HG02571 (cell line): ENCODE measurements around the gene PLPPR5.
"Not testable (repeated sequence)": the region's sequence is repeated elsewhere in the genome, so short reads cannot be mapped to it uniquely, and the experiment has no call there.

Experiments used
- ATAC-seq: cut with Tn5 transposase; IDR thresholded peaks from one replicate; pipeline ENCODE4 v1.9.1; 2021; ENCODE audit warnings: mild to moderate bottlenecking, moderate library complexity; ENCODE audit not compliant: unreplicated experiment

Gene PLPPR5

GRCh38 chr1:99004861-99005442 lies at the start of gene PLPPR5:
Gene PLPPR5, minus strand, starts transcription at chr1:99004861. Its CDS starts 190 bp downstream, at chr1:99004671.
- no peak for ATAC-seq

DNA sequence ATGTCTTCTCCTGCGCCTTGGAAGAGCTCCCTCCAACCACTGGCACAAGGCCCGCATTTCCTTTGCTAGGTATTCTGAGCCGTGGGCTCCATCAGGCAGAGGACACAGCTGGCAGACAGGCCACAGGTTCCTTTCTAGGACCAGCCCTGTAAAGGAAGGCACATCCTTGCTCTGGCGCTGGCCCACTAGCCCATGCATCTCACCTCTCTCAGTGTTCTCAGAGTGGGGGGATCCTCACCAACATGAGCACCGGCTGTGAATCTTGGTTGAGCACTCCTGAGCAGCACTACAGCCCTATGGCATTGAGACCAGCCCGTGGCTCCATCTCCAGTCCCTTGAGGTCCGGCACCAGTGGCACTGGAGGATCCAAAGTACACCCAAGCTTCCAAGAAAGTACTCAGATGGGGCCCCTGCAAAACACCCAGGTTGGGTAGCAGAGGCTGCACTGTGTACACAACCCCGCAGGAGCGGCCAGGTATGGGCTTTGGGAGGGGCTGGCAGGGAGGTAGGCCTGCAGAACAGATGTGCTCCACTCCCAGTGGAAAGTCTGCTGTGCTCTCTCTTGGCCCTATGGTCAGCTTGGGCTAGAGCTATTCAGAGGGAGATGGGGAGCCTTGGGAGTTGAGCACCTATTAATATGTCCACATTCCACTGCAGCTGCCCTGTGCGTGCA lies 47.1 kb upstream of the PLPPR5 start:
- ATAC-seq: no peak

GRCh38 chr1:99049745-99050144 lies 45.1 kb upstream of the PLPPR5 start:
- no peak for ATAC-seq

DNA sequence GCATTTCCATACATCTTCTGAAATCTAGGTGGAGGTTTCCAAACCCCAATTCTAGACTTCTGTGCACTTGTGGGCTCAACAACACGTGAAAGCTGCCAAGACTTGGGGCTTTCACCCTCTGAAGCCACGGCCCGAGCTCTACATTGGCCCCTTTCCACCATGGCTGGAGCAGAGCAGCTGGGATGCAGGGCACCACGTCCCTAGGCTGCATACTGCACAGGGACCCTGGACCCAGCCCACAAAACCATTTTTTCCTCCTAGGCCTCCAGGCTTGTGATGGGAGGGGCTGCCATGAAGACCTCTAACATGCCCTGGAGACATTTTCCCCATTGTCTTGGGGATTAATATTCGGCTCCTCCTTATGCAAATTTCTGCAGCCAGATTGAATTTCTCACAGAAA lies 32.1 kb upstream of the PLPPR5 start:
- ATAC-seq: not testable (repeated sequence)

GRCh38 chr1:99018313-99018712 lies 13.7 kb upstream of the PLPPR5 start:
- no peak for ATAC-seq

- ATAC-seq: no peak
Observed at GRCh38 chr1:99017655-99018054, 13.0 kb upstream of the PLPPR5 start.

GRCh38 chr1:99010679-99011078 lies 6.0 kb upstream of the PLPPR5 start:
- ATAC-seq: no peak

GRCh38 chr1:99007366-99007765 lies 2.7 kb upstream of the PLPPR5 start:
- ATAC-seq: no peak

- ATAC-seq: no peak
Observed at GRCh38 chr1:99005537-99005942, 879 bp upstream of the PLPPR5 start.

DNA sequence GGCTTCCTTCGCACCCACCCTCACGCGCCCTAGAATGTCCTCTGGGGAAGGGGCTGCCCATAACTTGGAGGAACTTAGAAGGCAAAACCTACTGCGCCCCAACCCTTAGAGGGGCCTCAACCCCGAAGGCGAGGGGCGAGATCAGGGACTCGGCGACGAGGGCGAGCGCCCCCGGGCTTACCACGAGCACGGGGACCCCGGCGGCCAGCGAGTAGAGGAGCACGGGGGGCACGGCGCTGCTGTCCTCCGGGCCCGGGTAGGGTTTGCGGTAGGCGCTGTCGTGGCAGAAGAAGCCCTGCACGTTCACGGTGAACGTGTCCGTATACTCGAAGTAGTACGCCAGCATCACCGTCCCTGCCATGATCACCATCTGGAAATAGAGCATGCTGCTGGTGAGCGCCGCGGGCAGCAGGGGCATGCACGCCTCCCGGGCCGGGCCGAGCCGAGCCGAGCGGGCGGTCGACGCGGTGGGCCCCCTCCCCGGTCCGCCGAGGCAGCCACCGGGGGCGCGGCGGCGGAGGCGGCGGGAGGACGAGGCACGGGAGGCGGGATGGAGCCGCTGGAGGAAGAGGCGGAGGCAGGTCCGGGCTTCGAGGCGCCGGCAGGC lies 304 bp downstream of the PLPPR5 start:
- no peak for ATAC-seq

- no peak for ATAC-seq
Observed at GRCh38 chr1:99003581-99004253, 944 bp downstream of the PLPPR5 start.

- ATAC-seq: no peak
Observed at GRCh38 chr1:98992844-98993243, 11.8 kb downstream of the PLPPR5 start.

DNA sequence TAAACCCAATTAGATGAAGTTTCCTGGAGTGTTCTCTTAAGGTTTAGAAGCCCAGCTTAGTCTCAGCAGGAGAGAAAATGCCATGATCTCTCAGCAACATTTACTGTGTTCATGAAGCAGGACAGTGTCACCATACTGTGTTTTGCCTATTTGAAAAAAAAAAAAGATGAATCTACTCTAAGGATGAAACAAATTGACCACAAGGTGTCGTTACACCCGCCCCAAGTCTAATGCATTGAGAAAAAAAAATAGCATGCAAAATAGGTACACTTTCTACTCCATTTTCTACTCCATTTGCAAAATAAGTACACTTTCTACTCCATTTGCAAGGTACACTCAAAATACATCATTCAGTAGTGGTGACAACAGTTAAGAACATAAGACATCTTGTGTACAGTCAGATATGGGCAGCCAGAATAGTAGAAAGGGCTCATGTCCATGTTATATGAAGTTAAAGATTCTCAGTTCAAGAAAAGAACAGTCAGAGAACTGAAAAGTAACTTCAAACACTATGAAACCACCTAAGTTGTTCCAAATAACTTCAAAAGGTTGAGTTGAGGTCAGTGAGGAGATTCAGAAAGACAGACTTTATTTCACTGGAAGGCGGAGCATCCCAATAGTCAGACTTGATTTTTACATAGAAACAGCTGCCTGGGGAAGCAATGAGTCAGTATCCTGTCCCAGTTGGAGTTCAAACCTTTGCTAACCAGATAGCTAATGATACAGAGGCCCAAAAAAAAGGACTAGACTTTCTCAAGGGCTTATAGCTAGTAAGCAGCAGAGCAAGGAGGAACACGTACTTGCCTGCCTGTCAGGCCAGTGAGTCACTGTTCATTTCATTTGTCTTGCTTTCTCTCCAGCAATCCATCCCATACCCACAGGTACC lies 13.3 kb downstream of the PLPPR5 start:
- no peak for ATAC-seq

DNA sequence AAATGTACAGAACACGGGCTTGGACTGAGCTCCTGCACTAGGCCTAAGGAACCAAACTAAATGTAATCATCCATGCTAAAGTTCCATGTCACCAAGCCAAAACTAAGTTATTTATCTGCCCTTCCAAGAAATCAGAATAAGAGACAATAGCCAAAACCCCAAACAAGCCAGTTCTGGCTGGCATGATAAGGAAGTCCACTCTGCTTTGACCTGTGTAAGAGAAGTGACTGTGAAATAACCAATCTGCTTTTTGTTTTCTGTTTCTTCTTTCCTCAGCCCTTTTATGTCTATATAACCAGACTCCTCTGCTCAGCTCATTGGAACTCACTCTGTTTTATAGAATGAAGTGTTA lies 15.1 kb downstream of the PLPPR5 start:
- ATAC-seq: no peak

- ATAC-seq: no peak
Observed at GRCh38 chr1:98988904-98989555, 15.6 kb downstream of the PLPPR5 start.

DNA sequence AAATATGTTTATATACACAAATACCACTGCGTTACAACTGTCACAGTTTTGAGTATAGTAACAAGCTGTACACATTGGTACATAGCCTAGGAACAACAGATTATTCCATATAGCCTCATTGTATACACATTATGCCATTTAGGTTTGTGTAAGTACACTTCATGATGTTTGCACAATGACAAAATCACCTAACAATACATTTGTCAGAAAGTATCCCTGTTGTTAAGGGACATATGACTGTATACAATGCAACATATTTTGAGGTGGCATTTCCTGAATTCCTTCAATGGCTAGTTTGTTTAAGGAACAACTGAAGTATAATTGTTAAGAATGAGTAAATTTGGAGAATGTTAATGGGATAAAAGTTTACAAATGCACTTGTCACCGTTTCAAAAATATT lies 19.0 kb downstream of the PLPPR5 start:
- no peak for ATAC-seq

DNA sequence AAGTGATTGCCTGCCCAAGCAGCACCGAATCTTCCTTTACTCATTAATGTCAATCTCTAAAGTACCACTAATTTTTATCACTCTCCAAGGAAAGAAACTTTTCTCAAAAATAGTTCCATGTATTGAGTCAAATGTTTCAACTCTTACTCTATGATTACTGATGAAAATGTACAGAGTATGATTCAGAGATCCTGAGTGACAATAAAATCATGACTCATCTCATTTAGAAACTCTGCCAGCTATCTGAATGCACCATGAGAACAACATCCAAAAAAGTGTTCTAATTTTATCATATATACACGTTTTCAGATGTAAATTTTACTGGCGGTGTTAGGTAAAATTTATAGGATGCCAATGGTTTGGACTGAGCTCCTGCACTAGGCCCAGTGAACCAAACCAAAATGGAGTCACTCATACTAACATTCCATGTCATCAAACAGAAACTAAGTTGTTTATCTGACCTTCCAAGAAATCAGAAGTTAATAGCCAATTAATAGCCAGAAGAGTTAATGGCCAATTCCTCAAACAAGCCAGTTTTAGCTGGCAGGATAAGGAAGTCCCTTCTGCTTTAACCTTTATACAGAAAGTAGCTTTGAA lies 22.6 kb downstream of the PLPPR5 start:
- no peak for ATAC-seq

GRCh38 chr1:98979463-98979862 lies 25.2 kb downstream of the PLPPR5 start:
- ATAC-seq: no peak

DNA sequence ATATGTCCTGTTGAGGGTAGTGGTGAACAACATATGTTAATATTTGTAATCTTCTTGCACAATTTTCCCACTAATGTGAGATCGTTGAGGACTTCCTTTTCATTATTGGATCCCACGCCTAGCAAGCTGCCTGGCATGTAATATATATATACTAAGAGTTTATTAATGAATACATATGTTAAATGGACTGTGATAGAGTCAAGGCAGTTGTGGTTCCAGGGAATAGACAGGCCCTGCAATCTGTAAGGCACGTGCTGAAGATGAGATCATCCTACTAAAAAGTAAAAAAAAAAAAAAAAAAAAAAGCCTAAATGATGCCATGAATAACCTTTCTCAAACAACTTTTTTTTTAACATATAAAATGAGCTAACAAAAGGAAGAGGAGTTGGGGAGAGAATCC lies 28.9 kb downstream of the PLPPR5 start:
- no peak for ATAC-seq

DNA sequence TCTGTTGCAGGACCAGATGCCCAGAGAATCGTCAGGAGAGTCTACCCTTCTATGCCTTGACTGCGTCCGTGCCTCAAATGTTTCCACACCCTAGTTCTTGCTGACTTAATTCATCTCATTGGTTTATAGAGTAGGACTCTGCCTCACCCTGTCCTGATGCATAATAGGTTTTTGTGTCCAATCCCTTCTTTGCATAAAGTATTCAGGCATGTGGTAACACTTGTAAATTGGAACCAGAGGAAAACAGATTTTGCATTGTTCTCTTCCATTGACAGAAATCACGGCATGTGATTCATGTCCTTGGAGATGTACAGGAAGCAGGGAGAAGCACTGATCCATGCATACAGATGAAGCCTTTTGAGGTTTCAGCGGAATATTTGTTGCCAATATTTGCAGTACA lies 29.5 kb downstream of the PLPPR5 start:
- no peak for ATAC-seq
